Stimulated activated naive CD4-positive, alpha-beta T cell treated with Interleukin-2 at 50 U/mL for 16 hours (primary cell): ENCODE measurements around the gene DDX53.

Experiments
- DNase-seq: peaks from one replicate; lab custom pipeline; 2025; lab: John Stamatoyannopoulos, UW

The DDX53 gene

GRCh38 chrX:22999696-23000223 lies at the start of gene DDX53:
DDX53 (plus strand) TSS chrX:22999960; CDS start chrX:23000058, 98 bp downstream.
- no peak for DNase-seq

- no peak for DNase-seq
These were observed 49.2 kb upstream of the DDX53 start for GRCh38 chrX:22950269-22951266.

- no peak for DNase-seq
These were observed 47.8 kb upstream of the DDX53 start for GRCh38 chrX:22952010-22952409.

- DNase-seq: no peak
These were observed 41.5 kb upstream of the DDX53 start for GRCh38 chrX:22958250-22958649.

- DNase-seq: no peak
These were observed 40.4 kb upstream of the DDX53 start for GRCh38 chrX:22959204-22959920.

GRCh38 chrX:22963196-22963595 lies 36.6 kb upstream of the DDX53 start:
- DNase-seq: no peak

- DNase-seq: no peak
These were observed 31.3 kb upstream of the DDX53 start for GRCh38 chrX:22968494-22968893.

- DNase-seq: no peak
These were observed 30.3 kb upstream of the DDX53 start for GRCh38 chrX:22969411-22969810.

GRCh38 chrX:22970861-22971260 lies 28.9 kb upstream of the DDX53 start:
- no peak for DNase-seq

- no peak for DNase-seq
These were observed 25.1 kb upstream of the DDX53 start for GRCh38 chrX:22974616-22975015.

- no peak for DNase-seq
These were observed 24.0 kb upstream of the DDX53 start for GRCh38 chrX:22975786-22976185.

- no peak for DNase-seq
These were observed 13.8 kb upstream of the DDX53 start for GRCh38 chrX:22985958-22986357.

GRCh38 chrX:22987452-22987851 lies 12.3 kb upstream of the DDX53 start:
- DNase-seq: no peak

- DNase-seq: no peak
These were observed 3.4 kb downstream of the DDX53 start for GRCh38 chrX:23003116-23003515.

GRCh38 chrX:23008431-23009099 lies 8.8 kb downstream of the DDX53 start:
- DNase-seq: no peak

GRCh38 chrX:23012162-23012561 lies 12.4 kb downstream of the DDX53 start:
- DNase-seq: no peak

GRCh38 chrX:23012636-23013035 lies 12.9 kb downstream of the DDX53 start:
- DNase-seq: no peak

GRCh38 chrX:23013366-23013765 lies 13.6 kb downstream of the DDX53 start:
- no peak for DNase-seq

- DNase-seq: no peak
These were observed 31.8 kb downstream of the DDX53 start for GRCh38 chrX:23031600-23031999.

GRCh38 chrX:23035493-23035892 lies 35.7 kb downstream of the DDX53 start:
- DNase-seq: no peak

GRCh38 chrX:23046443-23046842 lies 46.7 kb downstream of the DDX53 start:
- DNase-seq: no peak
